ENCODE measurements around the gene RGS1.

RGS1 gene

GRCh38 chr1:192578144-192578909 is 2.8 kb downstream of the RGS1 start:
- no peak overlapping the region for H3K4me3 ChIP-seq (ENCODE audit: low read depth, low read length)
- DNase-seq (ENCODE audit: low read depth), result no peak

DNA sequence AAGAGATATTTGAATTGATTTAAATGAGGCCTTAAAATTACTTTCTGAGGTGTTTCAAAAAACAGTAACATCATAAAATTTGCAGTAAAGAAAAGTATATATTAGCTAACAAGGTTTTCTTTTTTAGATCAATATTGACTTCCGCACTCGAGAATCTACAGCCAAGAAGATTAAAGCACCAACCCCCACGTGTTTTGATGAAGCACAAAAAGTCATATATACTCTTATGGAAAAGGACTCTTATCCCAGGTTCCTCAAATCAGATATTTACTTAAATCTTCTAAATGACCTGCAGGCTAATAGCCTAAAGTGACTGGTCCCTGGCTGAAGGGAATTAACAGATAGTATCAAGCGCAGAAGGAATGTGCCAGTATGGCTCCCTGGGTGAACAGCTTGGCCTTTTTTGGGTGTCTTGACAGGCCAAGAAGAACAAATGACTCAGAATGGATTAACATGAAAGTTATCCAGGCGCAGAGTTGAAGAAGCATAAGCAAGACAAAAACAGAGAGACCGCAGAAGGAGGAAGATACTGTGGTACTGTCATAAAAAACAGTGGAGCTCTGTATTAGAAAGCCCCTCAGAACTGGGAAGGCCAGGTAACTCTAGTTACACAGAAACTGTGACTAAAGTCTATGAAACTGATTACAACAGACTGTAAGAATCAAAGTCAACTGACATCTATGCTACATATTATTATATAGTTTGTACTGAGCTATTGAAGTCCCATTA is 3.6 kb downstream of the RGS1 start:
- no peak overlapping the region for H3K4me3 ChIP-seq (ENCODE audit: low read depth, low read length)
- no peak for DNase-seq (ENCODE audit: low read depth)

DNA sequence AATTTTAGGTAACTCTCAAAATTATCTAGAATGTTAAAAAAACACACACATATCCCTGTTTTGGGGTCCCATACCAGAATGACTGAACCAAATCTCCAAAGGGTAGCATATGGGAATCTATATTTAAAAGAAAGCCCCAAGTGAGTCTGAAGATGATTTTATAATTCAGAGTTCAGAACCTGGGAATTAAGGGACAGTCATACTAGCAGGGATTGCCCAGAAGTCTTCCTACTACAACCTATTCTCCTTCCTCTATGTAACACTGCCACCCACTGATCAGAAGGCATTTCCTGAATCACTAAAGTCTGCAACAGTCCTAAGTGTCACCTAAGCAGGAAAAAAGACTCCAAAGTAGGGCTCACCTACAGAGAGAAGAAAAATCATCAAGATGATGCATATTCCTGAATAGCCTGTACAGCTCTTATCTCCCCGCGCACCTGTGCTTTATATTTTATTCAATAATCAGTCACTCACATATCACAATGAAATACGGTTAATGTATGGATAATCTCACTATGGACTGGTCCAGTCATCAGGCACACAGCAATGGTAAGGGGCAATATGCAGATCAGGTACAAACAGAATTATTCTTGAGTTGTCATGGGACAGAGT is 4.9 kb downstream of the RGS1 start:
- no peak for DNase-seq (ENCODE audit: low read depth)
- no peak overlapping the region for H3K4me3 ChIP-seq (ENCODE audit: low read depth, low read length)

- no peak overlapping the region for H3K4me3 ChIP-seq (ENCODE audit: low read depth, low read length)
- DNase-seq (ENCODE audit: low read depth), result no peak
Measured at GRCh38 chr1:192581131-192581927, 5.8 kb downstream of the RGS1 start.

GRCh38 chr1:192584866-192585265 is 9.3 kb downstream of the RGS1 start:
- no peak for DNase-seq (ENCODE audit: low read depth)

DNA sequence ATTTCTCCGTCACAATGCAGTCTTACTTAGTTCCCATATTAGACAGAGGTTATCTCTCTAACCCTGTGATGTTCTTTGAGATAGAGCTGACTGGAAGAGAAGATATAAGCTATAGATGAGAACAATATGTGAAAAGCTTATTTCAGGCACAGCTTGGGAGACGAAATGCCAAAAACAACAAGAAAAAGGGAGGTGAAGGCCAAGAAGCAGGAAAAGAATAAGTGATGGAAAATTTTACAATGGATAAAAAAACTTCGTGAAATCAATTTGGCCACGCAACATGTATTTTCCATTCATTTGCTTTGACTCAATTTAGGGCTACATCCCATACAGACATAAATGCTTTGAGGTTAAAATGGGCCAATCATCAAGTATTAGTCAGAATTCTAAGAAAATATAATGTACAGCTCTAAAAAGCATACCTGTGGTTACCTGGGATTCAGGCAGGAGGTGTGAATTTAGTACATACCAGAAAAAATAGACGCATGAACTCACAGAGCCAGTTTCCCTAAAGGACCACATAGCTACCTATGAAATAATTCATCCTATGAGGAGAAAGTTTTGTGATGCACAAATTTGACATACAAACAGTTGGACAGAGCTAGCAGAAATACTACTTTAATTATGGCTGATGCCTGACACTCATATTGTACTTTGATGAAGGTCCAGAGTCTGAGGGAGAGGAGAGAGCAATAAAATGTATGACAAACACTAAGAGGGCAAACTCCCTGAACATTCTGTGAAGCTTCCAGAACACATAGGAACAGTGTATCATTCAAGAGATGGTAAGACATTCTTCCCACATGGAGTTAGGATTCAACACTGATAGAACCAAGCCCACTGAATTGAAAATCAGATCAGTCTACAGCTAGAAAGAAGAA is 12.1 kb downstream of the RGS1 start:
- no peak for DNase-seq (ENCODE audit: low read depth)
- no peak overlapping the region for H3K4me3 ChIP-seq (ENCODE audit: low read depth, low read length)

More at GRCh38 chr1:192584866-192585265, 9.3 kb downstream of the RGS1 start:
- H3K4me3 ChIP-seq (ENCODE audit: low read depth, low read length), result no peak overlapping the region

DNA sequence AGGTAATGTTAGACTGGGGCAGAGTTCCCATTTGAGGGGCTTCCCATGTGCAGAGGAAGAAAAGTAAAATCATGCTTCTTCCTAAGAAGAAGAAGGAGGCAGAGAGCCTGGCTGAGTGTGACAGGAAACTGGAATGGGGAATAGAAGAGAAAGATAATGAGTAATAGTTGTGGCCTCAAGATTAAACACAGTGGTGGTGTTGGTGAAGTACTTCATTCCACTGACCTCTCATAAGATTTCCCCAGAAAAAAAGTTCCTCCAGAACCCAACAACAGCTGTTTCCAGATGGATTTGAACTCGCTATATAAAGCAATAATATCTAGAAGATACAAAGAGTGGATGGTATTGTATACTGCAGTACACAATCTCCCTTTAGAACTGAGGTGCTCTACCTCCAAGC is 13.0 kb downstream of the RGS1 start:
- H3K4me3 ChIP-seq (ENCODE audit: low read depth, low read length), result no peak overlapping the region
- no peak for DNase-seq (ENCODE audit: low read depth)

DNA sequence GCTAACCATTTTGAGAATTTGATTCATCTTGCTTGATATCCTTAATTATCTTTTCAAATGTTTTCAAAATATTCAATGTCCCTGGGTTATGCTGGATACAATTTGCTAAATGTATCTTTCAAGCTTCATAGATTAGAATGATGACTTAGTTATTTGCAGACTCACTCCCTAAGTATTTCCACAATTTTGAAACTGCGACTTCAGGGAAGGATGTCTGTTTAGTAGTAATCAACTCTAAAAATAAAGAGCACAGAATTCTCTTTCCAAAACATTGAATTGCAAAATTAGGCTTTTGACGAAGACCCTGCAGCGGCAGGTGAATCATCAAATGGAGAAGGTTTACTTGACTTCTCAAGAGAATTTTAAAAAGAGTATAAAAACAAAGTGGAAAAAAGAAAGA is 14.2 kb downstream of the RGS1 start:
- H3K4me3 ChIP-seq (ENCODE audit: low read depth, low read length), result no peak overlapping the region
- DNase-seq (ENCODE audit: low read depth), result no peak

- no peak for DNase-seq (ENCODE audit: low read depth)
- no peak overlapping the region for H3K4me3 ChIP-seq (ENCODE audit: low read depth, low read length)
Measured at GRCh38 chr1:192592517-192592916, 16.9 kb downstream of the RGS1 start.

- no peak for DNase-seq (ENCODE audit: low read depth)
- H3K4me3 ChIP-seq (ENCODE audit: low read depth, low read length), result no peak overlapping the region
Measured at GRCh38 chr1:192592981-192593708, 17.6 kb downstream of the RGS1 start.

DNA sequence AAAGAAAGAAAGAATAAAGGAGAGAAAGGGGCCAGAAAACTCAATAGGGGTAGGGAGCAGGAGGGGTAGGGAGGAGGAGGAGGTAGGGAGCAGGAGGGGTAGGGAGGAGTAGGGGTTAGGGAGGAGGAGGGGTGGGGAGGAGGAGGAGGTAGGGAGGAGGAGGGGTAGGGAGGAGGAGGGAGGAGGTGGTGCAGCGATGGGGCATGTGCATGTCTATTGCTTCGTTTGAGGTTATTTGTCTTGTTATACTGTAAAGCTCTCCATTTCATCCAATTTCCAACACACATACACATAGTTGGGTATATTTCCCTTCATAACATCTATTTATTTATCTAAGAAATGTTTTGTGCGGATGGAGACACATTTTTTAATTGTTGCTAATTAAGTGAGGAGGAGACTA is 19.7 kb downstream of the RGS1 start:
- H3K4me3 ChIP-seq (ENCODE audit: low read depth, low read length), result no peak overlapping the region
- DNase-seq (ENCODE audit: low read depth), result no peak

DNA sequence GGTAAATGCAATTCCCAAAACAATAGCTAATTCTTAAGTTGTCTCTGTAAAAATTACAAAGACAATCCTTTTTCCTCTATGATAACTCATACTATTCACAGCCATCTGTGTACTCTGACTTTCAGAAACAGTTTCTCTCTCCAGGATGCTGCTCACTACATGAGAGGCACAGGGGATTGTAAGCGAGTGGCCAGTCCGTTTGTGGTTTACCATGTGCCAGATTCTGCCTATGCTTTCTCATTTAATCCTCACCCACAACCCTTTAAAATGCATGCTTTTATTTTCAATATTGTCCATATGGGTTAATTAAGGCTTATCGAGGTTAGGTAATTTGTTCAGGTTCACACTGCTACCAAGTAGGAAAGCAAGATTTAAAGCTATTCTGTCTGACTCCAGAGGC is 23.0 kb downstream of the RGS1 start:
- no peak overlapping the region for H3K4me3 ChIP-seq (ENCODE audit: low read depth, low read length)
- DNase-seq (ENCODE audit: low read depth), result no peak

DNA sequence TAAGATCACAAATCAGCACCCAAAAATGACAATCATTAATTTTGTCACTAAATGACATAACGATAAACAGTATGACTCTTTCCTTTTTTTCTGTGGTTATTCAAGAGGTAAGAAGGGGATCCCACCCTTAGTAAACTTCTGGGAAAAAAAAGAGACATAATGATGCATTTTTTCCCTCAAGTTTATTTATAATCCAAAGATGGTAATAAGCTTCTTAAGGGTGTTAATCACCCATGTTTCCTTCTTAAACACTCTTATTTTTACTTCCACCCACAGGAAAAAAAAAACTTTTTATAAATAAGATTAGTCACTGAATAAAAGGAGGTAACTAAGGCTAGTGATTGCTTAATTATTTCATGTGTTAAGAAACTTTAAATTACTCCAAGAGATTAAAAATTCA is 24.7 kb downstream of the RGS1 start:
- no peak overlapping the region for H3K4me3 ChIP-seq (ENCODE audit: low read depth, low read length)
- no peak for DNase-seq (ENCODE audit: low read depth)

DNA sequence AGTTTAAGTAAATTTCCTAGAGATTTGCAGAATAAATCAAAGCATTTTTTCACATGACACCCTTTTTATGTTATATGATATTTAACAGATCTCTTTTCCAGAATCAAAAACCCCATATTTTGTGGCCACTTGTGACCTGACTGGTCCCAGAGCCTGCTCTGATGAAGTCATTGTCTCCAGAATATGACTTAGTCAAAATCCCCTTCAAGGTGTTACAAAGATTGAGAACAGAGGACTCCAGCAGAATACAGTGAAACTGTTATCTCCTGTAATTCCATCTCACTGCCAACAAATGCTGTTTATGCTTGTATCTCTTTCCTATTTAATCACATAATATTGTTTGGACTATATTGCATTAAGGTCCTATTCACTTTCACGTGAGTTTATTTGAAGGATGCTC is 25.6 kb downstream of the RGS1 start:
- DNase-seq (ENCODE audit: low read depth), result no peak
- H3K4me3 ChIP-seq (ENCODE audit: low read depth, low read length), result no peak overlapping the region

GRCh38 chr1:192601567-192601966 is 26.0 kb downstream of the RGS1 start:
- no peak overlapping the region for H3K4me3 ChIP-seq (ENCODE audit: low read depth, low read length)
- DNase-seq (ENCODE audit: low read depth), result no peak

- DNase-seq (ENCODE audit: low read depth), result no peak
- no peak overlapping the region for H3K4me3 ChIP-seq (ENCODE audit: low read depth, low read length)
Measured at GRCh38 chr1:192602757-192603156, 27.2 kb downstream of the RGS1 start.

- H3K4me3 ChIP-seq (ENCODE audit: low read depth, low read length), result no peak overlapping the region
- DNase-seq (ENCODE audit: low read depth), result no peak
Measured at GRCh38 chr1:192603218-192603787, 27.7 kb downstream of the RGS1 start.

- DNase-seq (ENCODE audit: low read depth), result no peak
- no peak overlapping the region for H3K4me3 ChIP-seq (ENCODE audit: low read depth, low read length)
Measured at GRCh38 chr1:192604979-192605620, 29.5 kb downstream of the RGS1 start.
